ENCODE measurements around the gene GAD1.

GAD1 gene

DNA sequence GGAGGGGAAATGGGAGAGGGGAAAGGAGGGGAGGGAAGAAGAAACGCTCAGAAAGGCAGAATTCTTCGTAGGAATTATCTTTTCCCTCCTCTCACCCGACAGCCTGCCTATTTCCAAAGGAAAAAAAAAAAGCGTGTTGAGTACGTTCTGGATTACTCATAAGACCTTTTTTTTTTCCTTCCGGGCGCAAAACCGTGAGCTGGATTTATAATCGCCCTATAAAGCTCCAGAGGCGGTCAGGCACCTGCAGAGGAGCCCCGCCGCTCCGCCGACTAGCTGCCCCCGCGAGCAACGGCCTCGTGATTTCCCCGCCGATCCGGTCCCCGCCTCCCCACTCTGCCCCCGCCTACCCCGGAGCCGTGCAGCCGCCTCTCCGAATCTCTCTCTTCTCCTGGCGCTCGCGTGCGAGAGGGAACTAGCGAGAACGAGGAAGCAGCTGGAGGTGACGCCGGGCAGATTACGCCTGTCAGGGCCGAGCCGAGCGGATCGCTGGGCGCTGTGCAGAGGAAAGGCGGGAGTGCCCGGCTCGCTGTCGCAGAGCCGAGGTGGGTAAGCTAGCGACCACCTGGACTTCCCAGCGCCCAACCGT, at the start of gene GAD1:
Gene GAD1 (plus strand): TSS at position 384 of the 589 bp plus-strand sequence. CDS start 1,705 bp downstream, outside the sequence.
- peak; percentile 57 to 65 for DNase-seq (ENCODE audit: low read depth in 2 of 2)

DNA sequence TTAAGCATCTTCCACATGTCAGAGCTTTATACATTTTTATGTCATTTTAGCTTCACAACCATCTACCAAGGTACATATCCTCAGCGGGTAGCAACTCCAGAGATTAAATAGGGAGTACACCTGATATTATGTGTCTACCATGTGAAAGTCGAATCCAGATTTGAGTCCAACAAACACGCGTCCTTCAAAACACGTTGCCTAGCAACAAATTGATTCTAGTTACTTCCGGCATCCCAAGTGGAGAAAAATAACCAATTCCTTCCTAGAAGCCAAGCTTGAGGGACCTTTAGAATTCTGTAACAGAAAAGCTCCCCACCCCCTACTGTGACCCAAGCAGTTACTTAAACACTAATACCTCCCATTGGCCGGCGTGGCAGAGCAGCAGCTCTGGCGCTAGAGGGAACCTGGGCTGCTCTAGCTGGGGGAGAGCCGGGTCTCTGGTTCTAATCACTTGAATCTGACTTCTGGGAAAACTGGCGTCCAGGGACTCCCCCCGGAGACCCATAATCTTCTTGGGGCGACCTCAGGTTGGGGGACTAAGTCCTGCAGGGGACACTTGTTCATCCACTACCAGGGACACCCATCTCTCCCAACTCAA, 46.6 kb upstream of the GAD1 start, which contains the start of gene ERICH2:
Gene ERICH2 (plus strand): TSS at position 371 of the 598 bp plus-strand sequence. CDS start 304 bp downstream, outside the sequence.
- peak; percentile 6 to 14 for DNase-seq (ENCODE audit: low read depth in 2 of 2)

DNA sequence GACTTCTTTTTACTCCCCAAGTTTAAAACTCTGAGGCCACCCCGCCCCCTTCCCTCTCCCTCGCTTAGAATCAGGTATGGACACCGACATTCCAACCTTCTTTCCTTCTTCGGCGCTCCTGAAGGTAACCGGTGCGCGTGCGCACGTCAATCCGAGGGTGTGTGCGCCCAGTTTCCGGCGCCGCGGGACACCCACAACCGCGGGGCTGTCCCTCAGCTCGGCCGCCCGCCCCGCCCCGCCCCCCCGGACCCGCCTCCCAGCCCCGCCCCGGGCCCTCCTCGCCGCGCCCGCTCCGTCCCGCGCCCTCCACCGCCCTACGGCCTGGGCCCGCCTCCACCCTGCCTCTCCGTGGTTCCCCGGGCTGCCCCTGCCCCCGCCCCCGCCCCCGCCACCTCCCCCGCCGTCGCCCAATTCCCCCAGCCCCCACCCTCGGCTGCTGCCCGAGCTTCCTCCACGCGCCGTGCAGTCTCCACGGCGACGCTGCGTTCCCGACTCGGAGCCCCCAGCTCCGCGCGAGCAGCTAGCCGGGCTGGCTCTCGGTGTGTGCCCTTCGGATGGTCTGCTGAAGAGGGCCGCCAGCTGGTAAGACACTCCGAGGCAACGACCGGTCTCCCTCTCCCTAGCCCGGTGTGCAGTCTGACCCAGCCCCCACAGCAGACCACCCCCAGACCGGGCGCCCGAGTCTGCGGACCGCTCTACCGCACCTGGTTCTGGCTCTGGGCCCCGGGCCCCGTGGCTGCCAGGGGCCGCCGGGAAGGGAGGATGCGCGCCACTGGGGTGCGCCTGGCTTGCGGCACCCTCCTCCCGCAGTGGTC, 45.9 kb upstream of the GAD1 start:
- peak; percentile 58 to 66 for DNase-seq (ENCODE audit: low read depth in 2 of 2)

DNA sequence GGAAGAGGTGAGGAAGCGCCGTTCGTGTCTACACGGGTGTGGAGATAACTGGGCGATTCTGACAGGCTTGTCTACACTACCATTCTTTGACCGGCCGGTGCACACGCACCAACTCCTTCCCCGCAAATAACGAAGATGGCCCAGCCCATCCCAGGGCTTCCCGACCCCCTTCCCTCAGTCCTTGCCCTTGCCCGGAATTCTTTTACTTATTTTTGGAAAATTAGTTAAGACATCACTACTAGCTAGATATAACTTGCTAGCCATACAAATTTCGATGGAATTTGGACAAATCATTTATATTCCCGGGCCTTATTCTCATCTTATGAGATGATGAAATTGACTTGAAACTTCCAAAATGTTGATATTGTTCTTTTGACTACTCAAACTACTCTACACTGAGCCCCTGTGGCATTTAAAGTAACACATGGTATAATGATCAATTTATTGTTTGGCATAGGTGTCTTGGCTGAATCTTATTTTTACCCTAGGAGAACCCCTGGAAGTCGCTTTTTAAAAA, 45.2 kb upstream of the GAD1 start:
- DNase-seq (ENCODE audit: low read depth in 2 of 2), result no peak

DNA sequence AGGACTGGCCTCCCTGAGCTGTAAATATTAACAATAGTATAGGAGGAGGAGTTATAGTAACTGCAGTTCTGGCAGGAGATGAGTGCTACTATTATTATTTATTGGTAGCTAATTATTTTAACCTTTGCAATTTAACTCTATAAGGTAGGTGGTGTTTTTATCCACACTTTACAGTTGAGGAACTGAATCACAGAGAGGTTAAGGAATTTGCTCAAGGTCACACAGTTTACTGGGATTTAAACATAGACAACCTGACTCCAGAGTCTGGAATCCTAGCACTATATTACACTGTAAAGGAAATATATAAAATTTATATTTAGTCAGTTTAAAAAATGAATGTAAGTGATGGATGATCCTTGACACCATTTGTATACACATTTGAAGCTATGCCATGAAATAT, 44.4 kb upstream of the GAD1 start:
- no peak for DNase-seq (ENCODE audit: low read depth in 2 of 2)

DNA sequence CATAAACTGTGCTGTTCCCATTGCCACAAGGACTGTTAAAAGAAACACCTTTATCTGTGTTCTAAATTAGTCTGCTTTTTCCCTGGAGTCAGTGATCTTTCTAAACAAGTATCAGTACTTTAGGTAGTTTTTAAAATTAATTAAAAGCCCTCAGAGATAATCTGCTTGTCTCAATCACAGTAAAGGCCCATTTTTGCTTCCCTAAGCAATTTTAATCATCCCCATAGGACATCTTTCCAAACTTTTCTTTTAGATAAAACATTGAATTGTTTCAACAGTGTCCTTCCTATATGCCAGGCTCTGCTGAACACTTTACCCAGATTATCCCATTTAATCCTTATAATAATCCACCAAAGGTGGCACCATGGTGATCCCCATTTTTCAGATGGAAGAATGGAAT, 42.6 kb upstream of the GAD1 start:
- DNase-seq (ENCODE audit: low read depth in 2 of 2), result no peak

DNA sequence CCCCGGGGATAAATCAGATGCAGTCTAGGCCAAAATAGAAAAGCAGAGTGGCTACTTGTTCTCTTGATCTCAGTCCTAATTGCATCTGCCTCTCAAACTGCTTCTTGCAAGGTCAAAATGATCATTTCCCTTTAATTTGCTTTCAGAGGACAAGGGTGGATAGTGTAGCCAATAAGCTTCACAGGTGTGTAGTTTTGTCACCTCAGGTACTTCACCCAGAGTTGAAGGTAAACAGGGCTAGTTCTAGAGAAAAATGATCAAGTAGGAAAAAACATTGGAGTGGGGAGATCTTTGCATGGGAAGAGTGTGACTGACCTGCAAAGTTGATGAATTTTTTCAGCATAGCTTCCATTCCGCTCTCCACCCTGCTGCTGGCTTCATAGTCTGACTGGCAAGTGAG, 37.8 kb upstream of the GAD1 start:
- no peak for DNase-seq (ENCODE audit: low read depth in 2 of 2)

DNA sequence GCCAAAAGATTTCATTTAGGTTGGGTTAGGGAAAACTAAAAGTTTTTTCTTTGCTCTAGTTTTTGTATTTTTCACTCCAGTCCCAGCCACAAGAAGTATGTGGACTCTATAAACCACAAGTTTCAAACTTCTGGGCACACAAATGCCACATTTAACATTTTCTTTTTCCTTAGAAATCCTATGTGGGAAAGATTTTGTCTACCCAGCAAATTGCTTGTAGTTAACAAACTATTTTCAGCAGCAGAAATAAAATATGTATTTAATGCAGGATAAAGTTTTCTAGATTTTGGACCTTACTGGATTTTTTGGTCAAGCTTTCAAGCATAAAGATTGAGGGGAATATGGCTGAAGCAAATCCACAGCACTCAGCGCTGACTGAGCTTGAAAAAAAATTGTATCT, 37.4 kb upstream of the GAD1 start:
- DNase-seq (ENCODE audit: low read depth in 2 of 2), result no peak

DNA sequence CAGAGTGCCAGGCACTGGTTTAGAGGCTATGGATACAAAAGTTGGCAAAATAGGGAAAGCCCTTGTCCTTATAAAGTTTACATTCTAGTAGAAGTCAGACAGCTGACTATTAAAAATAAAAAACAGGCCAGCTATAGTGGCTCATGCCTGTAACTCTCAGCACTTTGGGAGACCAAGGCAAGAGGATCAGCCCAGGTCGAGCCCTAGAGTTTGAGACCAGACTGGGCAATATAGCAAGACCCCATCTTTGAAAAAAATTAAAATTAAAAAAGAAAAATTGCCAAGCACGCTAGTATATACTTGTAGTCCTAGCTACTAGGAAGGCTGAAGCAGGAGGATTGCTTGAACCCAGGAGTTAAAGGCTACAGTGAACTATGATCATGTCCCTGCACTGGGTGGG, 34.0 kb upstream of the GAD1 start:
- no peak for DNase-seq (ENCODE audit: low read depth in 2 of 2)

DNA sequence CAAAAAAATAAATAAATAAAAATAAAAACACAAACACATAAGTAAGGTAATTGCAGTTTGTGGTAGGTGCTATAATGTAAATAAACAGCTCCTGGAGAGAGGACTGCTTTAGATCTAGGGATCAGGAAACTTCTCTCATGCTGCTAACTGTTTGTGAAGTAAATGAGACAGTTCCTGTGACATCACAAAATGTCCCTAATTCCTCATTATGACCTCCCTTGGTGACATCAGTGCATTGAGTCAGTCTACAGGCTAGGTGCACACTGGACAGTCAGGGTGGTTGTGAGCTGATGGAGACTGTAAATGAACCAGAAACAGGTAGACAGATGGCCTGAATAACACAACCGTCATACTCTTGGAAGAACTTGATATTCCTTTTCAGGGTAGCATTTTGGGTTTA, 33.1 kb upstream of the GAD1 start:
- no peak for DNase-seq (ENCODE audit: low read depth in 2 of 2)

DNA sequence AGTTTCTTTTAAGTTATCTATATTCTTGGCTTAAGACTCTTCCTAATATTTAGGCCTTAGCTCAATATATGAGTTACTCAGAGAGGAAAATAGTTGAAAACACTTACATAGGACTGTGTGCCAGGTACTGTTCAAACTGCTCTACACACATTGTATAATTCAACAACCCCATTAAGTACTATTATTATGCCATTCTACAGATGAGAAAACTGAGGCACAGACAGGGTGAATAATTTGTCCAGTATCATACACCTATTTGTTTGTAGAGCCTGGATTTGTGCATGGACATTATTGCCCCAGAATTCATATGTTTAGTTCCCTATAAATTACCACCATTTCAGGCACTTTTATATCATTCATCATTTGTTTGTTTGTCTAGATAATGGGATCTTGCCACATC, 17.7 kb upstream of the GAD1 start:
- no peak for DNase-seq (ENCODE audit: low read depth in 2 of 2)

DNA sequence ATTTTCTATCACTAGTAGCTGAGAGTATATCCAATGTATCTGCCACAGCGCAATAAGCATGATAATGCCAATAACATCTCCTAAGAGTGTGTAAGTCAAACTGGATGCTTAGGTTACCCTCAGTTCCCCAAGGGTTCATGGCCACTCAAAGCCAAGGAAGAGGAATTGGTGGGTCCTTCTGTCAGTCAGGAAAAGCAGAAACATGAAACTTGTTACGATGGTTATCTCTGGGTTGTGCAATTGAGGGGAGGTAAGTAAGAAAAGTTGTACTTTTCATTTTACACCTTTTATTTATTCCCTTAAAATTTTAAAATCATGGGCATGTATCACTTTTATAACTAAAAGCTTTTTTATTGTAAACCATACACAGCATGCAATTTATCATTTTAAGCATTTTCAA, 10.1 kb upstream of the GAD1 start:
- DNase-seq (ENCODE audit: low read depth in 2 of 2), result no peak

DNA sequence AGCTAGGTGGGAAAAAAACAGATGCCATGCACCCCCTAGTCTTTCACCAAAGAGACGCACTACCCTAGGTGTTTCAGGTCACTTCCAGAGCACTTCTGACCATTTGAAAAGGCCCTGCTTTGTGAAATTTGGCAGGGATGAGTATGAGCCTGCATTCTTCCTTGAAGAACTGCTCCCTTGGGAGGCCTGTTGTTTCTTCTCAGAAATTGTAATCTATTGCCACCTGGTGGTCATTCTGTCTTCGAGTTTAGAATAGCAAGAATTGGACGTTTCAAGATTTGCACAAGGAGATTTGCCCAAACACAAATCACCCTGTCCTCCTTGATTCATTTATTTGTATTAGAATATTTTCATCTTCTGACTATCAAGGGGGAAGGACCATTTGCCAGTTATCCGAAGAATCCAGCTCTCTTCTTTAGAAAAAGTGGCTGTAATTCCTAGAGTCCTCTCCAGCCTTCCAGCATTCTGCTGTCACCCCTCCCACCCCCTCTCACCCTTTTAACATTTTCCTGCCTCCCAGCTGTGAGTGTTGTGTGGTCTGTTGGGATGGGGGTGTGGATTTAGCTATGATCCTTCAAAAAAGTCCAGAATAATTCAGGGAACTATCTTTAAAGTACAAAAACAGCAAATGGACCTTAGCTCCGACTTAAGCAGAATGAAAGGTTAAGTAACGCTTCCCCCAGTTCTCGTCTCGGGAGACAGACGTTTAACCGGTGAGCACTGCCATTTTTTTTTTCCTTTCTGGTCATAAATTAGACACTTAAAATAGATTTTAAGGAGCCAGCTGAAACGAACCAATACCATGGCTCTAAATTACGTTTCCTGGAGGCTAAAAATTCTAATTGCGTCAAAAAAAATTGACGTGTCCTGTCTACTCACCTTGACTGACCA, 3.7 kb upstream of the GAD1 start:
- no peak for DNase-seq (ENCODE audit: low read depth in 2 of 2)

DNA sequence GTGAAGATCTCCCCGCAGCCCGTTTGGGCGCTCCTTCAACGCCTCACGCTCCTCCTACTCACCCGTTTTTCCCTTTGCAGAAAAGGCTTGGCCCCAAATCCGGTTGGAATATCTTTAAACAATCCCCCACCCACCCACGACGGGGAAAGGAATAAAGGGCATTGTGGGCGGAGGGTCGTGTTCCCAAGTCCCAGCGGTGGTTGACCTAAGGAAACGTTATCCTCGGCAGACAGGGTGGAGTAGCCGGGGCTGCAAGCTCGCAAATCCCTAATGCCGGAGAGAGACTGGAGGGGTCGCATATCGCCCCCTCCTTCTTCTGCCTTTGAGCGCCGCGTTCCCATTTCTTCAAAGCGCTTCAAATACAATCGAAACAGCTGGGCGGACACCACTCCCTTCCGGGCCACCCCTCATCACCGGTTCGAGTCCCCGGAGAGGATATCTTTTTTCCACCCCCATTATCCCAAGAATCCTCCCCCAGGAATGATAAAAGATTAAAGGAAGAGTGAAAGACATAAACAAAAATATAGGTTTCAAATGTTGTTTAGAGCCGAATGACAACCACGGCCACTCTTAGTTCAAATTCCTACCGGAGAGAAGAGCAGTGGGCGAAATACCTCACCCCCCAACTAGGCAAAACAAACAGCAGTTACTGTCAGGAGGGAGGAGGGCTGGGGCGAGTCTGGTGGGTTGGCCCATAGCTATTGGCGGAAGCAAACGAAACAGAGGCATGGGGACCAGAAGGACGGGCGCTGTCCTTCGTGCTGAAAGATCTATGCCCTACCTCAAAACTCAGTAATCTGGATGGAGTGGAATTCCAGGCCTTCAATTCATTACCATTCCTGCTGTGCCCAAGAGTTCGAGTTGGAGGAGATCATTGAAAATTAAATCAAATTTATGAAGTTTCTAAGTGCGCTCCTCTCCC, 2.8 kb upstream of the GAD1 start:
- DNase-seq (ENCODE audit: low read depth in 2 of 2), result no peak

DNA sequence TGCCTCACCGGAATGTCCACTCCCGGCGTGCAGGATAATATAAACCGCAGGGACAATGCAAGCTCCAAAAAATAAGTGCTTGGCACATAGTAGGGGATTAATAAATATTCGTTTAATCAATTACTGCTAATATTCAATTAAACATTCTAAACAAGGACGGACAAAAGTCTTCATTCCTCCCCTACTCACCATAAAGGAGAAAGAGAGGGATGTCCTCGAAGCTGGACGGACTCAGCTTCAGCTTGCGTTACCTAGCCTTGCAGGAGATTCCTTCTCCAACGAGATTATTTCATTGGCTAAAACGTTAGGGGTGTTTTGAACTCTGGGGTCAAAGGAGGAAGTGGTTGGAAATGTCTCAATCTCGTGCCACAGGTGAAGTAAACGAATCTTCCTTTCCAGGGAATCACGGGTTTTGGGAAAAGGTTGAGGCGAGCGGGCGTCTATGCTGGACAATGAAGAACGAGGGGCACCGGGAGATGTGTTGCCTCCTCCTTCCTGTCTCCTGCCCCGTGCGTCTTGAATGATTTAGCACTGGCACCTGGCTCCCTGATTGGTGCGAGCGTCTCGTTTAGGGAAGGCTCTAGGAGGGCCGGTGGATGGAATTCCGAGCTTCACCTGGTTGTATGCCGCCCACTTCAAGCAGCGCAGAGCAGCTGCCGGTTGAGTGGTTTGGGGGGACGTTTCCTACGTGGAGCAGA, 2.0 kb upstream of the GAD1 start:
- no peak for DNase-seq (ENCODE audit: low read depth in 2 of 2)

DNA sequence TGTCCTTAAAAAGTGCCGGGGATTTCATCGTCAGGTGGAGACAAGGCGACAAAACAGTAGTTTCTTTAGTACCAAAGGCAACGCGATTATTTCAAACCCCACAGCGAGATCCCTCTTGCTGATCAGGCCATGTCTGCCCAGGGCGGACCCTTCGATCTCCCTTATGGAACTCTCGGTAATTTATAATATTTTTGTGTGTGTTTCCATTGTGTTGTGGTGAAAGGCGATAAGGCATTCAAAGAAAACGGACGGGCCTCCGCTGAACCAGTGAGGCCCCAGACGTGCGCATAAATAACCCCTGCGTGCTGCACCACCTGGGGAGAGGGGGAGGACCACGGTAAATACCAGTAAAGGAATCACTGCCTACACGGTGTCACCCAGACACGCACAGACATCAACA, 1.4 kb upstream of the GAD1 start:
- DNase-seq (ENCODE audit: low read depth in 2 of 2), result no peak

DNA sequence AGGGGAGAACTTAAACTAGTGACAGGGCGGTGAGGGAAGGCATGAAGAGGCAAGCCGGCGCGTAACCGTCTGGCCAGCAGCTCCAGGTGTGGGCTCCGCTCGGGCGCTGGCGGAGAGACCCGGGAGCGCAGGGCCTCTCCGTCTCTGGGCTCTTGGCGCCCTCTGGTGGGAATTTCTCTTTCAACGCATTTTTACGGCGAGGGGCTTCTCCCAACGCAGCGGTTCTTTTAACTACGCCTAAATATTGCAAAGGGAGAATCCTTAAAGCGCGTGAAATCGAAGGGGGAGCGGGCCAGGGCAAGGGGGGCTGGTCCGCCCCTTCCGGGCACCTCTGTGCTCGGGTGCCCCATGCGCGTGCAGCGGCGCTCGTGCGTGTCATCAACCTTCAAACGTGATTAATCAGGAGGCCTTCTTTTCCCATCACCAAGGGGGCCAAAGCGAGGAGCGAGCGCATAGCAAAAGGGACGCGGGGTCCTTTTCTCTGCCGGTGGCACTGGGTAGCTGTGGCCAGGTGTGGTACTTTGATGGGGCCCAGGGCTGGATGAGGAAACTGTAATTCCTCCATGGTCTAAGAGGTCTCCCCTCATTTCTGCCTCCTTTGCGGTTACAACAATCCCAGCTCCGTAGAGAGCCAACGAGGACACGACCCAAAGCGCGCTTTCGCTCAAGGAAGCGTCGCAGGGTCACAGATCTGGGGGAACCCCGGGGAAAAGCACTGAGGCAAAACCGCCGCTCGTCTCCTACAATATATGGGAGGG, 762 bp upstream of the GAD1 start:
- DNase-seq (ENCODE audit: low read depth in 2 of 2), result peak in 1 of 2 donors; percentile 55

DNA sequence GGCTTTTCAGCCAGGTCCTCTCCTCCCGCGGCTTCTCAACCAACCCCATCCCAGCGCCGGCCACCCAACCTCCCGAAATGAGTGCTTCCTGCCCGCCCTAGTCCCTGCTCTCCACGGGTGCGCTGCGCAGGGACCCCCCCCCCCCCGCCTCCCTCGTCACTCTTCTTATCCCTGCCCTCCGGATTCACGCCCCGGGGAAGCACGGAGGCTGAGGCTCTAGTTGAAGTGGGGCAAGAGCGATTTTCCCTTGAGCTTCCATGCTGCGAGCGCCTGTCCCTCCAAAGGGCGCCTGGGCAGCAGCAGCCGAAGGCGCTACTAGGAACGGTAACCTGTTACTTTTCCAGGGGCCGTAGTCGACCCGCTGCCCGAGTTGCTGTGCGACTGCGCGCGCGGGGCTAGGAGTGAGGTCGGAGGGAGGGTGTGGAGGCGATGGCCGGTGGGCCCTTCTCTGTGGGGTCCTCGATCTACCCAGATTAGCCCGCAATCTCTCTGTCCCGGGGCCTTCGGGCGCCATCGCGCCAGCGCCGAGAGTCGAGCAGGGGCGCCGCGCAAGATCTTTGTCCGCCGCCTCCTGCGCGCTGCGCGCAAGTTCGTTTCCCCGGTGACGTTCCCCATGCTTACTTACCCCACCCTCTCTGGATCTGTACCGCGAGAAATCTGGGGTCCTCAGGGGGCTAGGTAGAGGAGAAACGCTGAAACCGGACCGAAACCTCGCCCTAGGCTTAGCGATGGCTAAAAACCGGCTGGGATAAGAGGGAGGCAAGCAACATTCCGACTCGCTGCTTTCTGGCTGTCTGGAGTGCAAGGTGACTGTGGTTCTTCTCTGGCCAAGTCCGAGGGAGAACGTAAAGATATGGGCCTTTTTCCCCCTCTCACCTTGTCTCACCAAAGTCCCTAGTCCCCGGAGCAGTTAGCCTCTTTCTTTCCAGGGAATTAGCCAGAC, 677 bp downstream of the GAD1 start:
- DNase-seq (ENCODE audit: low read depth in 2 of 2), result no peak
